WTC11 (cell line): Measurements from ENCODE around the gene YPEL4. TPM values are rescaled to one million over a fixed set of nuclear protein-coding genes. Genes with fewer than 3 reads are reported as not detected.
"Not testable (repeated sequence)": the region's sequence is repeated elsewhere in the genome, so short reads cannot be mapped to it uniquely, and the experiment has no call there.

ENCODE experiments used
- ATAC-seq: fragments of 200-7000 bp; cut with Tn5 transposase; 2 replicates; pipeline ENCODE4 v1.10.0; 2021; ENCODE audit warnings: mild to moderate bottlenecking, moderate library complexity
- CTCF ChIA-PET: fragments of 300-600 bp; sonication (Branson Sonifier 250); formaldehyde crosslinking; loops from one replicate; lab custom pipeline; 2021; ENCODE audit warnings: antibody characterized with exemption; lab: Charles Lee
- POLR2A ChIA-PET: fragments of 350-600 bp; sonication (Branson Sonifier 250); formaldehyde crosslinking; loops from one replicate; lab custom pipeline; 2021; ENCODE audit warnings: antibody characterized with exemption; lab: Charles Lee
- DNase-seq: peaks from one replicate; pipeline ENCODE4 v3.0.0; 2021; ENCODE audit warnings: low spot score
- H3K27ac Mint-ChIP-seq: 2 replicates; pipeline ENCODE4 v1.8.0; 2021; ENCODE audit warnings: mixed read lengths
- H3K27me3 Mint-ChIP-seq: 2 replicates; pipeline ENCODE4 v1.8.0; 2021; ENCODE audit warnings: low read depth, mild to moderate bottlenecking, moderate library complexity, mixed read lengths
- H3K36me3 Mint-ChIP-seq: 2 replicates; pipeline ENCODE4 v1.8.0; 2021; ENCODE audit warnings: mixed read lengths
- H3K4me1 Mint-ChIP-seq: 2 replicates; pipeline ENCODE4 v1.8.0; 2022; ENCODE audit warnings: mixed read lengths
- H3K4me3 Mint-ChIP-seq: 2 replicates; pipeline ENCODE4 v1.8.0; 2021; ENCODE audit warnings: mild to moderate bottlenecking, moderate library complexity, mixed read lengths
- H3K9me3 Mint-ChIP-seq: 2 replicates; pipeline ENCODE4 v1.8.0; 2021; ENCODE audit warnings: mixed read lengths
- CBFB ChIP-seq: sonication (generic); formaldehyde crosslinking; IDR thresholded peaks from 2 replicates; pipeline ENCODE4 v1.8.1; 2022; ENCODE audit warnings: mild to moderate bottlenecking, low read depth, missing genetic modification reagents
- EMX1 ChIP-seq: fragments of 250-450 bp; sonication (Bioruptor Pico); IDR thresholded peaks from 2 replicates; pipeline ENCODE4 v1.8.0; 2021; ENCODE audit warnings: mild to moderate bottlenecking
- ETV6 ChIP-seq: sonication (generic); formaldehyde crosslinking; IDR thresholded peaks from 2 replicates; pipeline ENCODE4 v1.8.1; 2022; ENCODE audit warnings: mild to moderate bottlenecking, missing genetic modification reagents
- FOXK1 ChIP-seq: sonication (generic); formaldehyde crosslinking; IDR thresholded peaks from 2 replicates; pipeline ENCODE4 v1.8.0; 2022; ENCODE audit warnings: mild to moderate bottlenecking, moderate library complexity, missing genetic modification reagents
- HMGA2 ChIP-seq: fragments of 250-450 bp; sonication (Bioruptor Pico); IDR thresholded peaks from 2 replicates; pipeline ENCODE4 v1.4.0; 2021; ENCODE audit warnings: mild to moderate bottlenecking, moderate library complexity
- NFATC4 ChIP-seq: fragments of 250-450 bp; sonication (Bioruptor Pico); IDR thresholded peaks from 2 replicates; pipeline ENCODE4 v1.9.0; 2021; ENCODE audit warnings: mild to moderate bottlenecking
- OVOL2 ChIP-seq: fragments of 250-450 bp; sonication (Bioruptor Pico); IDR thresholded peaks from 2 replicates; pipeline ENCODE4 v1.9.0; 2021; ENCODE audit warnings: mild to moderate bottlenecking, borderline replicate concordance
- PRRX2 ChIP-seq: fragments of 250-450 bp; sonication (Bioruptor Pico); IDR thresholded peaks from 2 replicates; pipeline ENCODE4 v1.8.0; 2021; ENCODE audit warnings: mild to moderate bottlenecking
- RORB ChIP-seq: fragments of 250-450 bp; sonication (Bioruptor Pico); IDR thresholded peaks from 2 replicates; pipeline ENCODE4 v1.9.0; 2021; ENCODE audit warnings: mild to moderate bottlenecking
- ZNF317 ChIP-seq: sonication (generic); formaldehyde crosslinking; IDR thresholded peaks from 2 replicates; pipeline ENCODE4 v1.8.1; 2023; ENCODE audit warnings: low read depth, mild to moderate bottlenecking, moderate library complexity, missing genetic modification reagents, borderline replicate concordance
- total RNA-seq: library from RNA; stranded (reverse); gene quantifications from 3 replicates; pipeline ENCODE4 v1.2.3, GENCODE V29; 2021
- TF ChIP-seq, protein P1 (sequence below): fragments of 250-450 bp; sonication (Bioruptor Pico); conservative IDR thresholded peaks from 2 replicates; pipeline ENCODE4 v1.9.0; 2021; ENCODE audit warnings: mild to moderate bottlenecking
- TF ChIP-seq, protein P2 (sequence below): fragments of 250-450 bp; sonication (Bioruptor Pico); IDR thresholded peaks from 2 replicates; pipeline ENCODE4 v1.8.0; 2021; ENCODE audit warnings: mild to moderate bottlenecking
- TF ChIP-seq, protein P3 (sequence below): fragments of 250-450 bp; sonication (Bioruptor Pico); IDR thresholded peaks from 2 replicates; pipeline ENCODE4 v1.9.0; 2021; ENCODE audit warnings: mild to moderate bottlenecking, borderline replicate concordance
- TF ChIP-seq, protein P4 (sequence below): sonication (generic); formaldehyde crosslinking; IDR thresholded peaks from 2 replicates; pipeline ENCODE4 v1.8.0; 2023; ENCODE audit warnings: missing genetic modification reagents
- TF ChIP-seq, protein P5 (sequence below): sonication (generic); formaldehyde crosslinking; IDR thresholded peaks from 2 replicates; pipeline ENCODE4 v1.8.0; 2022; ENCODE audit warnings: missing genetic modification reagents
- TF ChIP-seq, protein P6 (sequence below): sonication (generic); formaldehyde crosslinking; IDR thresholded peaks from 2 replicates; pipeline ENCODE4 v1.8.1; 2023; ENCODE audit warnings: mild to moderate bottlenecking, missing genetic modification reagents, moderate library complexity
- TF ChIP-seq, protein P7 (sequence below): fragments of 250-450 bp; sonication (Bioruptor Pico); IDR thresholded peaks from 2 replicates; pipeline ENCODE4 v1.9.0; 2021; ENCODE audit warnings: mild to moderate bottlenecking

The YPEL4 gene
- total RNA-seq, 1 experiment from 2014 or later: 0.15 TPM

DNA sequence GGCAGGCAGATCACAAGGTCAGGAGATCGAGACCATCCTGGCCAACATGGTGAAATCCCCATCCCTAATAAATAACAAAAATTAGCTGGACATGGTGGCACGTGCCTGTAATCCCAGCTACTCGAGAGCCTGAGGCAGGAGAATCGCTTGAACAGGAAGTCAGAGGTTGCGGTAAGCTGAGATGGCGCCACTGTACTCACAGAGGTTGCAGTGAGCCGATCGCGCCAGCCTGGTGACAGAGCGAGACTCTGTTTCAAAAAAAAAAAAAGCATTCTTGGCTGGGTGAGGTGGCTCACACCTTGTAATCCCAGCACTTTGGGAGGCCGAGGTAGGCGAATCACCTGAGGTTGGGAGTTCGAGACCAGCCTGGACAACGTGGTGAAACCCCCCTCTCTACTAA, 2.5 kb upstream of the YPEL4 start:
- ATAC-seq, DNase-seq, H3K9me3 Mint-ChIP-seq, H3K4me3 Mint-ChIP-seq: not testable (repeated sequence)
- TF ChIP-seq, protein P1, sequence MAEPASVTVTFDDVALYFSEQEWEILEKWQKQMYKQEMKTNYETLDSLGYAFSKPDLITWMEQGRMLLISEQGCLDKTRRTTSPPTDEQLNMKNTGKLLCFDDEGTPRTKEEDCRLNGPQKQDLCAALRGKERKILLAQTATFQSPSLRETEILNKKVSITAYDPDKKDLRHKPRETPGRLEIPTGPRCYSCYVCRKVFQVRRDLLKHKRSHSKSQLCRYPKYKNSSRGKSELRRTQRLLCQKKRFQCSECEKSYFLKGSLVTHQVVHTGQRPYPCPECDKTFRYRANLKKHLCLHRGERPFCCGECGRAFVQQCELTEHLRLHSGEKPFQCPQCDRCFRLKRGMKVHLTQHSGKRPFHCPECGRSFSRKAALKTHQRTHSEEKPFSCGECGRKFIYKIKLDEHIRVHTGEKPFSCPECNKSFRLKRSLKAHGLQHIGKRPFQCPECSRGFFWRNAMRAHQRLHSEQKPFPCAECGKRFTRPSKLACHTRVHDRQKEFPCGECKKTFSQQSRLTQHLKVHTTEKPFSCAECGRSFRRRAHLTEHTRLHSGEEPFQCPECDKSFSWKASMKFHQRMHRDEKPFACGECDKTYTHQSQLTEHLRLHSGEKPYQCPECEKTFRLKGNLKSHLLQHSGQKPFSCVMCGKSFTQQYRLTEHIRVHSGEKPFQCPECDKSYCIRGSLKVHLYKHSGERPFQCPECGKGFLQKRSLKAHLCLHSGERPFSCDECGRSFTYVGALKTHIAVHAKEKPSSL: peak; percentile 31; the same call in 1 of the 2 replicates
- TF ChIP-seq, protein P2, sequence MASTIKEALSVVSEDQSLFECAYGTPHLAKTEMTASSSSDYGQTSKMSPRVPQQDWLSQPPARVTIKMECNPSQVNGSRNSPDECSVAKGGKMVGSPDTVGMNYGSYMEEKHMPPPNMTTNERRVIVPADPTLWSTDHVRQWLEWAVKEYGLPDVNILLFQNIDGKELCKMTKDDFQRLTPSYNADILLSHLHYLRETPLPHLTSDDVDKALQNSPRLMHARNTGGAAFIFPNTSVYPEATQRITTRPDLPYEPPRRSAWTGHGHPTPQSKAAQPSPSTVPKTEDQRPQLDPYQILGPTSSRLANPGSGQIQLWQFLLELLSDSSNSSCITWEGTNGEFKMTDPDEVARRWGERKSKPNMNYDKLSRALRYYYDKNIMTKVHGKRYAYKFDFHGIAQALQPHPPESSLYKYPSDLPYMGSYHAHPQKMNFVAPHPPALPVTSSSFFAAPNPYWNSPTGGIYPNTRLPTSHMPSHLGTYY: peak; percentile 66; the same call in 1 of the 2 replicates
- TF ChIP-seq, protein P3, sequence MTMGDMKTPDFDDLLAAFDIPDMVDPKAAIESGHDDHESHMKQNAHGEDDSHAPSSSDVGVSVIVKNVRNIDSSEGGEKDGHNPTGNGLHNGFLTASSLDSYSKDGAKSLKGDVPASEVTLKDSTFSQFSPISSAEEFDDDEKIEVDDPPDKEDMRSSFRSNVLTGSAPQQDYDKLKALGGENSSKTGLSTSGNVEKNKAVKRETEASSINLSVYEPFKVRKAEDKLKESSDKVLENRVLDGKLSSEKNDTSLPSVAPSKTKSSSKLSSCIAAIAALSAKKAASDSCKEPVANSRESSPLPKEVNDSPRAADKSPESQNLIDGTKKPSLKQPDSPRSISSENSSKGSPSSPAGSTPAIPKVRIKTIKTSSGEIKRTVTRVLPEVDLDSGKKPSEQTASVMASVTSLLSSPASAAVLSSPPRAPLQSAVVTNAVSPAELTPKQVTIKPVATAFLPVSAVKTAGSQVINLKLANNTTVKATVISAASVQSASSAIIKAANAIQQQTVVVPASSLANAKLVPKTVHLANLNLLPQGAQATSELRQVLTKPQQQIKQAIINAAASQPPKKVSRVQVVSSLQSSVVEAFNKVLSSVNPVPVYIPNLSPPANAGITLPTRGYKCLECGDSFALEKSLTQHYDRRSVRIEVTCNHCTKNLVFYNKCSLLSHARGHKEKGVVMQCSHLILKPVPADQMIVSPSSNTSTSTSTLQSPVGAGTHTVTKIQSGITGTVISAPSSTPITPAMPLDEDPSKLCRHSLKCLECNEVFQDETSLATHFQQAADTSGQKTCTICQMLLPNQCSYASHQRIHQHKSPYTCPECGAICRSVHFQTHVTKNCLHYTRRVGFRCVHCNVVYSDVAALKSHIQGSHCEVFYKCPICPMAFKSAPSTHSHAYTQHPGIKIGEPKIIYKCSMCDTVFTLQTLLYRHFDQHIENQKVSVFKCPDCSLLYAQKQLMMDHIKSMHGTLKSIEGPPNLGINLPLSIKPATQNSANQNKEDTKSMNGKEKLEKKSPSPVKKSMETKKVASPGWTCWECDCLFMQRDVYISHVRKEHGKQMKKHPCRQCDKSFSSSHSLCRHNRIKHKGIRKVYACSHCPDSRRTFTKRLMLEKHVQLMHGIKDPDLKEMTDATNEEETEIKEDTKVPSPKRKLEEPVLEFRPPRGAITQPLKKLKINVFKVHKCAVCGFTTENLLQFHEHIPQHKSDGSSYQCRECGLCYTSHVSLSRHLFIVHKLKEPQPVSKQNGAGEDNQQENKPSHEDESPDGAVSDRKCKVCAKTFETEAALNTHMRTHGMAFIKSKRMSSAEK (CRISPR knock-in tag): 0 out of 2 replicates have a peak, but pooled peaks have one; percentile 34
- TF ChIP-seq EMX1 (CRISPR knock-in tag): peak; percentile 90; the same call in 1 of the 2 replicates
- TF ChIP-seq PRRX2: 0 out of 2 replicates have a peak, but pooled peaks have one; percentile 36
- TF ChIP-seq, all 79 proteins: peak for 5; not testable (repeated sequence) for 74
- ChIA-PET POLR2A (interaction anchor here (0.7 to 0.9 kb wide), 3 partner anchors 13 to 226 kb away, joined by 3 read pairs; no protein-coding TSS in a partner anchor), CTCF (interaction anchor here (0.7 to 0.9 kb wide), 2 partner anchors 10 to 84 kb away, joined by 4 to 5 read pairs; partner anchors contain the start of gene UBE2L6)
- Mint-ChIP-seq H3K27me3 (peaks cover 79% of the 10 kb centered on the region), H3K4me1 (peaks cover 56% of the 10 kb centered on the region)
- not testable (repeated sequence) for H3K36me3 Mint-ChIP-seq, H3K27ac Mint-ChIP-seq

DNA sequence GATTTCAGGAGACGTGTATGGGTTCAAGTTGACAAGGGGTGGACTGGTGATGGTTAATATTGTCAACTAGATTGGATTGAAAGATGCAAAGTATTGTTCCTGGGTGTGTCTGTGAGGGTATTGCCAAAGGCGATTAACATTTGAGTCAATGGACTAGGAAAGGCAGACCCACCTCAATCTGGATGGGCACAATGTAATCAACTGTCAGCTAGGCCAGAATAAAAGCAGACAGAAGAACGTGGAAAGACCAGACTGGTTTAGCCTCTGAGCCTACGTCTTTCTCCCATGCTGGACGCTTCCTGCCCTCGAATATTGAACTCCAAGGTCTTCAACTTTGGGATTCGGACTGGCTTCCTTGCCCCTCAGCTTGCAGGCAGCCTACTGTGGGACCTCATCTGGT, 1.7 kb upstream of the YPEL4 start:
- CTCF ChIA-PET: interaction anchor here (0.7 to 0.9 kb wide), 2 partner anchors 11 to 83 kb away, joined by 4 to 5 read pairs; partner anchors contain the start of gene UBE2L6
- H3K4me3 Mint-ChIP-seq: no peak overlapping the region
- no peaks in the 10 kb centered on the region for H3K36me3 Mint-ChIP-seq
- TF ChIP-seq RORB (CRISPR knock-in tag): no peak
- TF ChIP-seq HMGA2 (CRISPR knock-in tag): no peak
- no peak for TF ChIP-seq FOXK1 (CRISPR knock-in tag)
- TF ChIP-seq OVOL2 (CRISPR knock-in tag): no peak
- no peak for TF ChIP-seq ETV6 (CRISPR knock-in tag)
- TF ChIP-seq, protein P4, sequence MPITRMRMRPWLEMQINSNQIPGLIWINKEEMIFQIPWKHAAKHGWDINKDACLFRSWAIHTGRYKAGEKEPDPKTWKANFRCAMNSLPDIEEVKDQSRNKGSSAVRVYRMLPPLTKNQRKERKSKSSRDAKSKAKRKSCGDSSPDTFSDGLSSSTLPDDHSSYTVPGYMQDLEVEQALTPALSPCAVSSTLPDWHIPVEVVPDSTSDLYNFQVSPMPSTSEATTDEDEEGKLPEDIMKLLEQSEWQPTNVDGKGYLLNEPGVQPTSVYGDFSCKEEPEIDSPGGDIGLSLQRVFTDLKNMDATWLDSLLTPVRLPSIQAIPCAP (CRISPR knock-in tag): no peak
- no peak for TF ChIP-seq CBFB (CRISPR knock-in tag)
- TF ChIP-seq, protein P5, sequence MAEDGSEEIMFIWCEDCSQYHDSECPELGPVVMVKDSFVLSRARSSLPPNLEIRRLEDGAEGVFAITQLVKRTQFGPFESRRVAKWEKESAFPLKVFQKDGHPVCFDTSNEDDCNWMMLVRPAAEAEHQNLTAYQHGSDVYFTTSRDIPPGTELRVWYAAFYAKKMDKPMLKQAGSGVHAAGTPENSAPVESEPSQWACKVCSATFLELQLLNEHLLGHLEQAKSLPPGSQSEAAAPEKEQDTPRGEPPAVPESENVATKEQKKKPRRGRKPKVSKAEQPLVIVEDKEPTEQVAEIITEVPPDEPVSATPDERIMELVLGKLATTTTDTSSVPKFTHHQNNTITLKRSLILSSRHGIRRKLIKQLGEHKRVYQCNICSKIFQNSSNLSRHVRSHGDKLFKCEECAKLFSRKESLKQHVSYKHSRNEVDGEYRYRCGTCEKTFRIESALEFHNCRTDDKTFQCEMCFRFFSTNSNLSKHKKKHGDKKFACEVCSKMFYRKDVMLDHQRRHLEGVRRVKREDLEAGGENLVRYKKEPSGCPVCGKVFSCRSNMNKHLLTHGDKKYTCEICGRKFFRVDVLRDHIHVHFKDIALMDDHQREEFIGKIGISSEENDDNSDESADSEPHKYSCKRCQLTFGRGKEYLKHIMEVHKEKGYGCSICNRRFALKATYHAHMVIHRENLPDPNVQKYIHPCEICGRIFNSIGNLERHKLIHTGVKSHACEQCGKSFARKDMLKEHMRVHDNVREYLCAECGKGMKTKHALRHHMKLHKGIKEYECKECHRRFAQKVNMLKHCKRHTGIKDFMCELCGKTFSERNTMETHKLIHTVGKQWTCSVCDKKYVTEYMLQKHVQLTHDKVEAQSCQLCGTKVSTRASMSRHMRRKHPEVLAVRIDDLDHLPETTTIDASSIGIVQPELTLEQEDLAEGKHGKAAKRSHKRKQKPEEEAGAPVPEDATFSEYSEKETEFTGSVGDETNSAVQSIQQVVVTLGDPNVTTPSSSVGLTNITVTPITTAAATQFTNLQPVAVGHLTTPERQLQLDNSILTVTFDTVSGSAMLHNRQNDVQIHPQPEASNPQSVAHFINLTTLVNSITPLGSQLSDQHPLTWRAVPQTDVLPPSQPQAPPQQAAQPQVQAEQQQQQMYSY: no peak
- peak; percentile 84; the same call in 1 of the 2 replicates for TF ChIP-seq NFATC4 (CRISPR knock-in tag)
- TF ChIP-seq, protein P6, sequence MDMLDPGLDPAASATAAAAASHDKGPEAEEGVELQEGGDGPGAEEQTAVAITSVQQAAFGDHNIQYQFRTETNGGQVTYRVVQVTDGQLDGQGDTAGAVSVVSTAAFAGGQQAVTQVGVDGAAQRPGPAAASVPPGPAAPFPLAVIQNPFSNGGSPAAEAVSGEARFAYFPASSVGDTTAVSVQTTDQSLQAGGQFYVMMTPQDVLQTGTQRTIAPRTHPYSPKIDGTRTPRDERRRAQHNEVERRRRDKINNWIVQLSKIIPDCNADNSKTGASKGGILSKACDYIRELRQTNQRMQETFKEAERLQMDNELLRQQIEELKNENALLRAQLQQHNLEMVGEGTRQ (CRISPR knock-in tag): no peak
- TF ChIP-seq ZNF317 (CRISPR knock-in tag): no peak
- peak; percentile 51 for TF ChIP-seq EMX1 (CRISPR knock-in tag)
- TF ChIP-seq, protein P7, sequence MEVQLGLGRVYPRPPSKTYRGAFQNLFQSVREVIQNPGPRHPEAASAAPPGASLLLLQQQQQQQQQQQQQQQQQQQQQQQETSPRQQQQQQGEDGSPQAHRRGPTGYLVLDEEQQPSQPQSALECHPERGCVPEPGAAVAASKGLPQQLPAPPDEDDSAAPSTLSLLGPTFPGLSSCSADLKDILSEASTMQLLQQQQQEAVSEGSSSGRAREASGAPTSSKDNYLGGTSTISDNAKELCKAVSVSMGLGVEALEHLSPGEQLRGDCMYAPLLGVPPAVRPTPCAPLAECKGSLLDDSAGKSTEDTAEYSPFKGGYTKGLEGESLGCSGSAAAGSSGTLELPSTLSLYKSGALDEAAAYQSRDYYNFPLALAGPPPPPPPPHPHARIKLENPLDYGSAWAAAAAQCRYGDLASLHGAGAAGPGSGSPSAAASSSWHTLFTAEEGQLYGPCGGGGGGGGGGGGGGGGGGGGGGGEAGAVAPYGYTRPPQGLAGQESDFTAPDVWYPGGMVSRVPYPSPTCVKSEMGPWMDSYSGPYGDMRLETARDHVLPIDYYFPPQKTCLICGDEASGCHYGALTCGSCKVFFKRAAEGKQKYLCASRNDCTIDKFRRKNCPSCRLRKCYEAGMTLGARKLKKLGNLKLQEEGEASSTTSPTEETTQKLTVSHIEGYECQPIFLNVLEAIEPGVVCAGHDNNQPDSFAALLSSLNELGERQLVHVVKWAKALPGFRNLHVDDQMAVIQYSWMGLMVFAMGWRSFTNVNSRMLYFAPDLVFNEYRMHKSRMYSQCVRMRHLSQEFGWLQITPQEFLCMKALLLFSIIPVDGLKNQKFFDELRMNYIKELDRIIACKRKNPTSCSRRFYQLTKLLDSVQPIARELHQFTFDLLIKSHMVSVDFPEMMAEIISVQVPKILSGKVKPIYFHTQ: peak; percentile 37; the same call in 1 of the 2 replicates

More for the DNA sequence above, 1.7 kb upstream of the YPEL4 start:
- no peaks in the 10 kb centered on the region for H3K9me3 Mint-ChIP-seq
- DNase-seq (no peak), ATAC-seq (no peak)
- H3K4me1 Mint-ChIP-seq: peaks cover 60% of the 10 kb centered on the region
- POLR2A ChIA-PET: interaction anchor here (0.7 to 0.9 kb wide), 2 partner anchors 12 to 108 kb away, joined by 3 read pairs; no protein-coding TSS in a partner anchor
- H3K27me3 Mint-ChIP-seq: peaks cover 76% of the 10 kb centered on the region
- H3K27ac Mint-ChIP-seq: no peak overlapping the region
